Measurements from ENCODE around the gene PNPLA1.

Gene PNPLA1

DNA sequence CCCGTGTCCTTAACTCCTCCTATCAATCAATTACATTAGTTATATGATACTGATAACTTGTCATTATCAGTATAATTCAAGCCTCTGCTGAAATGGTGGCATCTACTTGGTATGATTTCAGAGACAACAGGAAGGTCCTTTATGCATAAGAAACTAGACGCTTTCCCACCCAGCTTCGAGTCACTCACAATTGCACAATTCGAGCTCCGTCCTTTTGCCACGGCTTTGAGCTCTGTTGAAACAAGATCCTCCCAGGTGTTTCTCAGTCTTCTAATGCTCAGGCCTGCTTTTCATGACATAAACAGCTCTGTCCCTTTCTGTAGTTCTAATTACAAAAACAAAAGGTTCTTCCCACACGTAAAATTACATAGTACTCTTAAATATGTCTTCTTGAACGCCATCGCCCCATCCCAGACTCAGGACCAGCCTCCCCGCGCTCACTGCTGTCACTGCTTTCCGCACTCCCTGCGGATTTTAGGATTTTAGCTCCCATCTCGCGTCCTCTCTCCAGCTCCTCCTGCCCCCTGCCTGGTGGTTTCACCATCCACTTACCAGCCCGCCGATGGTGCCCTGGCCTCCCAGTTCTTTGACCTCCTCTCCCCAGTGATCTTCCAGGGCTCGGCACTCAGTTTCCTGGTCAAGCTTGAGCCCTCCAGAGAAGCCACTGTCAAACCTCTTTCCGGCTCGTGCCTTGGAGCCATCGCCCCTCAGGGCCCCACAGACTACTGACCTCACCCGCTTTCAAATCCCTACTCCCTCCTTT, 23.2 kb upstream of the PNPLA1 start:
- DNase-seq (ENCODE audit: insufficient read length, low spot score) (no peak), FAIRE-seq (no peak)

DNA sequence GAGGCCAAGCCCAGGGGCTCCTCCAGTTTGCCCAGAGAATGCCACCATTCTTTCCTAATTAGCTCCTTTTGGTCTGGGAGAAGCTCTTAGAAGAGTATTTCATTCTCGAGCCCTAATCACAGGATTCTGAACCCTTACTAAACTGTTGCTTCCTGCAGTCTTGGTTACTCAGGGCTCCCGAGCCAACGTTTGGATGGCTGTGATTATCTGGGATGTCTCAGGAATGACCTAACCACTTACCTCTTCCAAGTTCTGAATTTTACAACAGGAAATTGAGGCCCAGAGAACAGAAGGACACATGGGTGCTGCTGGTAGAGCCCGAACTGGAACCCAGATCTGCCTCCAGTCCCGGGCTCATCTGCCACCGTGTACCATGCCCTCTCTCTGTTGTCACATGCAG, 22.2 kb upstream of the PNPLA1 start:
- FAIRE-seq (no peak), DNase-seq (ENCODE audit: insufficient read length, low spot score) (no peak)

DNA sequence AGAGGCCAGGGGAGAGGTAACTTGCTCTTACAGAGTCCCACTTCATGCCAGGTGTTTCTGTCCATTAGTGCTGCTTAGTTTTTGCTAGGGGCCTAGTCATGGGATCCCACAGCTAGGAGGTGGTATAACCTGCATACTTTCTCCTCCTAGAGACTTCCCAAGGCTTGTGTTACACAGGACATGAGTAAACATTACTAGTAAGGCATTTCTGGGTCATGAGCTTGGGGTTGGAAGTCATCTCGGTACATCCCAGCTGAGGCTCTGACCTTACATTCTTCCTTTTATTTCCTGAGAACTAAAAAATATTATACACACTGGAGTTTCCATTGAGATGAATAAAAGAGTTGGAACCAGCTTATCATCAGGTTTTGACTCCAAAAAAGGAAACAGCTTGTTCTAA, 20.9 kb upstream of the PNPLA1 start:
- DNase-seq (ENCODE audit: insufficient read length, low spot score): peak; percentile 31
- FAIRE-seq: no peak

GRCh38 chr6:36249536-36249935, 20.3 kb upstream of the PNPLA1 start:
- DNase-seq (ENCODE audit: insufficient read length, low spot score) (no peak), FAIRE-seq (no peak)

- FAIRE-seq: no peak
- no peak for DNase-seq (ENCODE audit: insufficient read length, low spot score)
These were observed 17.9 kb upstream of the PNPLA1 start for GRCh38 chr6:36252005-36252404.

- FAIRE-seq (no peak), DNase-seq (ENCODE audit: insufficient read length, low spot score) (no peak)
These were observed 6.4 kb upstream of the PNPLA1 start for GRCh38 chr6:36263390-36264000.

DNA sequence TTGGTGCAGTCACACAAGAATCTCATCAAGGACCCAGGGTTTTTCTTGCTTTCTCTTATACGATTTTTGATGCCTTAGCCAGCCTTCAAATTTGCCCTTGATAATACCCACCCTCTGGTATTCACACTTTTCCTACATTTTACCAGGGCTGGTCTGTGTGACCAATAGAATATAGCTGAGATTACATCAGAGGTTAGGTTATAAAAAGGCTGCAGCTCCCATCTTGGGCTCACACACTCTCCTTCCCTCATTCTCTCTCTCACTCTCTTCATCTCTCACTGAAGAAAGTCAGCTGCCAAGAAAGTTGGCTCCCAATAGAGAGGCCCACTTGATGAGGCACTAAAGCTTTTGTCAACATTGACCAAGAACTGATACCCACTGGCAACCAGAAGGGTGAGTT, 4.1 kb upstream of the PNPLA1 start:
- FAIRE-seq (no peak), DNase-seq (ENCODE audit: insufficient read length, low spot score) (no peak)

GRCh38 chr6:36266913-36267644, 2.8 kb upstream of the PNPLA1 start:
- FAIRE-seq (no peak), DNase-seq (ENCODE audit: insufficient read length, low spot score) (no peak)

- no peak for FAIRE-seq
- DNase-seq (ENCODE audit: insufficient read length, low spot score): no peak
These were observed 2.0 kb upstream of the PNPLA1 start for GRCh38 chr6:36267731-36268477.

GRCh38 chr6:36268478-36269275, 1.2 kb upstream of the PNPLA1 start:
- DNase-seq (ENCODE audit: insufficient read length, low spot score): no peak
- FAIRE-seq: no peak

DNA sequence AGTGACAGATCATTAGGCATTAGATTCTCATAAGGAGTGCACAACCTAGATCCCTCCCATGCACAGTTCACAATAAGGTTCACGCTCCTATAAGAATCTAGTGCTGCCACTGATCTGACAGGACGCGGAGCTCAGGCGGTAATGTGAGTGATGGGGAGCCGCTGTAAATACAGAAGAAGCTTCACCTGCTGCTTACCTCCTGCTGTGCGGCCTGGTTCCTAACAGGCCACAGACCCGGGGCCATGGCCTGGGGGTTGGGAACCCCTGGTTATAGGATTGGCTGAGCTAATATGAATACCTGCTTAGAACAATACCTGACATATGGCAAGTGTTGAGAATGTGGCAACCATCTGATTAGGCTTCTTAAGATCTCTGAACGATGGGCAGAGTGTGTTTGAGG, 2.4 kb downstream of the PNPLA1 start:
- FAIRE-seq: no peak
- DNase-seq (ENCODE audit: insufficient read length, low spot score): no peak

- no peak for DNase-seq (ENCODE audit: insufficient read length, low spot score)
- no peak for FAIRE-seq
These were observed 3.2 kb downstream of the PNPLA1 start for GRCh38 chr6:36273067-36273466.

- FAIRE-seq (no peak), DNase-seq (ENCODE audit: insufficient read length, low spot score) (no peak)
These were observed 4.1 kb downstream of the PNPLA1 start for GRCh38 chr6:36273802-36274514.

DNA sequence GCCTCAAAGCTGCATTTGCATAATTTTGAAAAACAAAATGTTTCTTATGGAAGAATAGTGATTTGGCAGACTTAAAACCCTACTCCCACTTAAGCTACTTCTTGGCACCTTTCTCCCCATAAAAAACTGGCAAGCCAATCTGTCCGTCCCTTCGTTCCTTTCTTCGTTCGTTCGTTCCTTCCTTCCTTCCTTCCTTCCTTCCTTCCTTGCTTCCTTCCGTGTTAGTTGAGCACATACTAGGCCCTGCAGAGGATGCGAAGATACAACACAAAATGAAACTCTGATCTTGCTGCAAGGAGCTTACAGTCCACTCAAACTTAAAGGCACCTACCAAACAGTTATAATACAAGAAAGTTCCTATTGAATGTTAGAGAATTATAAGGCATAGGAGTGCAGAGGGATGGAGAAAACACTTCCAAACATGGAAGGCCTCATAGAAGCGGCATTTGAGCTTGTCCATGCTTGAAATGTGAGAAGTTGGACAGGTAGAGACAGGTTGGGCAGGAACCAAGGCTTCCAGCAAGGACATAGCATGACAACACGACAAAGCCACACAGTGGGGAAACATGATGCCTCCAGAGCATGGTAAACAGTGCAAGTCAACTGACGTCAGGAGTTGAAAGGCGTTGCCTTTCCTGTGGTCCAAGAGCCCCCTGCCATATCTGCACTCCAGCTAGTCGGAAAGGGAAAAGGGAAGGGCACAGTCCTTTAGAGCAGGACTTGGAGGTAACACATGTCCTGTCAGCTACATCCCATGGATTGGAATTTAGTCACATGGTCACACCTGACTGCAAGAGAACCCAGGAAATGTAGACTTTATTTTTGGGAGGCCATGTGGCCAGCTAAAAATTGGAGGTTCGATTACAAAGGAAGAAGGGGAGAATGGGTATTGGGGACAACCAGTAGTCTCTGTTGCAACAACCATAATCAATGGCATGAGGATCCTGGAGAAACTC, 7.0 kb downstream of the PNPLA1 start:
- no peak for DNase-seq (ENCODE audit: insufficient read length, low spot score)
- FAIRE-seq: no peak

- no peak for FAIRE-seq
- no peak for DNase-seq (ENCODE audit: insufficient read length, low spot score)
These were observed 8.1 kb downstream of the PNPLA1 start for GRCh38 chr6:36277946-36278470.

DNA sequence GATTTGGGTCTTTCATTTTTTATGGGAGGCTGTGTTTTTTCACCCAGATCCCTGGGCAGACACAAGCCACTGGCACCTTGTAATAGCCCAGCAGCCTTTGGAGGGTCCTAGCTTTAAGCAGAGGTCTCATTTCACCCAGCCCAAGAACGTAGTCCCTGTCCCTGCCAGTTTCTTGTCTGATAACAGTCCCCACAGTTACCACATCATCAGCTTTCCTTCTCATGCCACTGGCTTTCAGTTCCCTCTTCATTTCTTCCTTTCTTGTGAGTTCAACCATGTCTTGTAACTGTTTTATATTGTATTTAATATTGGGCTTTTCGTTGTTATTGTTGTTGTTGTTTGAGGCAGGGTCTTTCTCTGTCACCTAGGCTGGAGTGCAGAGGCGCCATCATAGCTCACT, 10.6 kb downstream of the PNPLA1 start:
- DNase-seq (ENCODE audit: insufficient read length, low spot score) (no peak), FAIRE-seq (no peak)

DNA sequence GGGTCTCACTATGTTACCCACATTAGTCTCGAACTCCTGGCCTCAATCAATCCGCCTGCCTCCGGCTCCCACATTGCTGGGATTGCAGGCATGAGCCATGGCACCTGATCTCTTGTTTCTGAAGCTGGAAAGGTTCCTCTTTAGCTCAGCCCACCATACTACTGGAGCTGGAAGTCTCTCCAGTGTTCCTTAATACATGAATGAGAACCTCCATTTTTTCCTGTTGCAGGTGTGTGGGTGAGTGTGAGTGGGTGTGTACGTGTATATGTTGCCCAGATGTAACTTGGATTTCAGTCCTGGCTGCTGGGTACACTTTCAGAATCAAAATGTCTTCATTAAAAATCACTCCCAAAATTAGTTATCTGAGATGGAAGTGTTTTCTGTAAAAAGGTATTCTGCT, 11.1 kb downstream of the PNPLA1 start:
- FAIRE-seq (no peak), DNase-seq (ENCODE audit: insufficient read length, low spot score) (no peak)

GRCh38 chr6:36283608-36284007, 13.7 kb downstream of the PNPLA1 start:
- no peak for FAIRE-seq
- DNase-seq (ENCODE audit: insufficient read length, low spot score): no peak

All from HTR-8/SVneo (cell line).